Left lung (tissue), 10 donors: Measurements from ENCODE around the gene LEUTX. TPM values are rescaled to one million over a fixed set of nuclear protein-coding genes. Genes with fewer than 3 reads are reported as not detected.

ENCODE experiments used
- ATAC-seq: fragments of 200-7000 bp; cut with Tn5 transposase; one replicate; pipeline ENCODE4 v1.9.1; 2020; ENCODE audit warnings: moderate library complexity
- DNase-seq, 4 donors: peaks; one replicate each; pipeline ENCODE4 v3.0.0-alpha.2; 2013 to 2020
- H3K27ac ChIP-seq, 2 donors: fragments of 200-600 bp; sonication (generic) in 1 of 2; one replicate each; pipeline versions ENCODE4 v1.5.0 to v1.8.0; 2020 to 2021
- H3K27me3 ChIP-seq, 2 donors: fragments of 200-600 bp; sonication (generic) in 1 of 2; one replicate each; pipeline versions ENCODE4 v1.5.0 to v1.8.0; 2020 to 2021
- H3K36me3 ChIP-seq, 2 donors: fragments of 200-600 bp; sonication (generic) in 1 of 2; one replicate each; pipeline versions ENCODE4 v1.5.0 to v1.8.0; 2020 to 2021
- H3K4me1 ChIP-seq, 2 donors: fragments of 200-600 bp; one replicate each; pipeline ENCODE4 v1.8.0; 2021
- H3K4me3 ChIP-seq, 2 donors: fragments of 200-600 bp; sonication (generic) in 1 of 2; one replicate each; pipeline versions ENCODE4 v1.5.0 to v1.8.0; 2020 to 2021; ENCODE audit warnings: mild to moderate bottlenecking in 1 of 2
- H3K9me3 ChIP-seq, 2 donors: fragments of 200-600 bp; sonication (generic) in 1 of 2; one replicate each; pipeline versions ENCODE4 v1.5.0 to v1.8.0; 2020 to 2021
- CTCF ChIP-seq, 2 donors: fragments of 200-600 bp; sonication (generic) in 1 of 2; IDR thresholded peaks; one replicate each; pipeline versions ENCODE4 v1.5.0 to v1.8.0; 2021; ENCODE audit warnings: antibody characterized with exemption in 2 of 2
- intact Hi-C, 2 donors: fragments of 100-400 bp; cut with DNase I; formaldehyde crosslinking; loops; one replicate each; pipeline versions ENCODE4 v1.11.2 to v1.14.2; 2022
- polyA plus RNA-seq, 6 donors: library from polyadenylated mRNA; unstranded; fragments of 120-200 nt; gene quantifications; one replicate each; pipeline ENCODE4 v1.2.1, GENCODE V29; 2013; ENCODE audit not compliant: insufficient read length in 6 of 6
- total RNA-seq, 2 donors: library from RNA; stranded (reverse); fragmentation: NEBNext Ultra II Directional; extraction: Animal tissue kit (Norgen Biotek cat#: 25700); gene quantifications; one replicate each; pipeline ENCODE4 v1.2.1, GENCODE V29; 2021
- donor health status: DM: no; HTN: yes; CAD: no.
- donor health status: DM: no; HTN: no; CAD: no.

Gene LEUTX
- total and polyA plus RNA-seq, 8 donors, result not detected

- no peak for TF ChIP-seq CTCF (IDR thresholded peaks at IDR 0.05)
- H3K4me3 ChIP-seq, result no peak overlapping the region
- H3K27me3 ChIP-seq, result peaks cover 0 to 12% of the 10 kb centered on the region in 2 donors
- intact Hi-C loops, result no loop called here
- H3K4me1 ChIP-seq, result no peaks in the 10 kb centered on the region
- DNase-seq (no peak), ATAC-seq (no peak)
- H3K27ac ChIP-seq, result no peak overlapping the region
- no peaks in the 10 kb centered on the region for H3K36me3 ChIP-seq
- no peaks in the 10 kb centered on the region for H3K9me3 ChIP-seq
Measured at GRCh38 chr19:39795001-39795400, 16.3 kb downstream of the LEUTX start.

- H3K9me3 ChIP-seq, result no peaks in the 10 kb centered on the region
- intact Hi-C loops, result no loop called here
- H3K4me1 ChIP-seq, result no peaks in the 10 kb centered on the region
- DNase-seq (no peak), ATAC-seq (no peak)
- no peak overlapping the region for H3K27ac ChIP-seq
- peaks cover 0 to 17% of the 10 kb centered on the region in 2 donors for H3K27me3 ChIP-seq
- no peak overlapping the region for H3K4me3 ChIP-seq
- no peaks in the 10 kb centered on the region for H3K36me3 ChIP-seq
- no peak for TF ChIP-seq CTCF (IDR thresholded peaks at IDR 0.05)
Measured at GRCh38 chr19:39796000-39796498, 17.4 kb downstream of the LEUTX start.

- no peaks in the 10 kb centered on the region for H3K4me1 ChIP-seq
- DNase-seq (no peak), ATAC-seq (no peak)
- no peaks in the 10 kb centered on the region for H3K36me3 ChIP-seq
- peaks cover 0 to 21% of the 10 kb centered on the region in 2 donors for H3K27me3 ChIP-seq
- TF ChIP-seq CTCF (IDR thresholded peaks at IDR 0.05), result no peak
- intact Hi-C loops, result no loop called here
- H3K27ac ChIP-seq, result no peak overlapping the region
- no peaks in the 10 kb centered on the region for H3K9me3 ChIP-seq
- H3K4me3 ChIP-seq, result no peak overlapping the region
Measured at GRCh38 chr19:39797083-39797482, 18.4 kb downstream of the LEUTX start.

GRCh38 chr19:39802958-39803357 is 24.3 kb downstream of the LEUTX start:
- H3K4me1 ChIP-seq, result no peaks in the 10 kb centered on the region
- ATAC-seq, result no peak
- no peak for DNase-seq
- no peaks in the 10 kb centered on the region for H3K9me3 ChIP-seq
- H3K36me3 ChIP-seq, result no peaks in the 10 kb centered on the region
- H3K27me3 ChIP-seq, result peaks cover 0 to 31% of the 10 kb centered on the region in 2 donors
- no peak for TF ChIP-seq CTCF (IDR thresholded peaks at IDR 0.05)
- H3K4me3 ChIP-seq, result no peak overlapping the region
- intact Hi-C loops, result no loop called here
- H3K27ac ChIP-seq, result no peak overlapping the region

GRCh38 chr19:39805104-39805503 is 26.4 kb downstream of the LEUTX start:
- H3K27ac ChIP-seq, result no peak overlapping the region
- no peaks in the 10 kb centered on the region for H3K4me1 ChIP-seq
- intact Hi-C loops, result no loop called here
- peaks cover 0 to 28% of the 10 kb centered on the region in 2 donors for H3K27me3 ChIP-seq
- no peak for TF ChIP-seq CTCF (IDR thresholded peaks at IDR 0.05)
- no peaks in the 10 kb centered on the region for H3K9me3 ChIP-seq
- no peak overlapping the region for H3K4me3 ChIP-seq
- no peaks in the 10 kb centered on the region for H3K36me3 ChIP-seq
- no peak for ATAC-seq
- no peak for DNase-seq
